ENCODE measurements around the gene CCDC57.

DNA sequence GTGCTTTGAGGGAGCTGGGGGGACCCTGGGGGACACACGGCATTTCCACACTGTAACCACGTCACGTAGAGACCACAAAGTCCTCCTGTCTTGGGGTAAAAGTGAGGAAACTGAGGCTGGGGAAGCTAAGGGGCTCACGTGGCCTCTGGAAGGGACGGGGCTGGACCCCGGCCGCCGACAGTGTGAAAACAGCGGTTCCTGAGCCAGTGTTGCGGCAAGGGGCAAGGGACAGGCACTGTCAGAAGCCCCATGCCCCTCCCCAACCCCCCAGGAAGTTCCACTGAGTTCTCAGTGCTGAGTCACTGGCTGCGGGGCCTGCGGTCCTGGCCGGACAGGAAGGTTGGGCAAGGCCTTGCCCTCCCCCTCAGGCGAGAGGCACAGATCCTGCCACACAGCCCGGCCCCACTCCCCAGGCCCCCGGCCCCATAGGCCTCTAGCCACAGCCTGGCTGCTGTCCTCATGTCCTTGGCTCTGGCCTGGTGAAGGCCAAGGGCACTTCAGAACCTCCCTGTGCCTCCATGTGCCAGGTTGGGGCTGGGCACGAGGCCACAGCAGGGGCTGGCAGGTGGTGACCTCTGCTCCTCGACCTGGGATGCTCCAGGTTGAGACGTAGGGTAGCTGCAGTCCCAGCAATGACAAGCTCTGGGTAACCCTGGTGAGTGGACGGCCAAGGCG is 5.0 kb upstream of the CCDC57 start:
- TF ChIP-seq EP300 (conservative IDR thresholded peaks at IDR 0.05; ENCODE audit: poor library complexity, severe bottlenecking), result no peak
- TF ChIP-seq CTCF (IDR thresholded peaks at IDR 0.05; ENCODE audit: poor library complexity, severe bottlenecking), result no peak
- no peak for TF ChIP-seq SMC3 (conservative IDR thresholded peaks at IDR 0.05; ENCODE audit: poor library complexity)

Data from neural cell (in vitro differentiated cells).